GM12878 (cell line): Measurements from ENCODE around the gene NDUFA13. TPM values are rescaled to one million over a fixed set of nuclear protein-coding genes. Genes with fewer than 3 reads are reported as not detected.
A peak's percentile ranks its signal among the peaks of the same experiment; 100 is the strongest.

ENCODE experiments used
- BCL11A ChIP-seq: IDR thresholded peaks from 2 replicates; pipeline ENCODE4 v1.6.1; 2011; ENCODE audit warnings: low read depth, low read length
- JUNB ChIP-seq: IDR thresholded peaks from 2 replicates; pipeline ENCODE4 v1.6.1; 2016; ENCODE audit warnings: antibody characterized with exemption, mild to moderate bottlenecking
- MEF2A ChIP-seq: IDR thresholded peaks from 2 replicates; pipeline ENCODE4 v1.6.1; 2011; ENCODE audit warnings: low read depth, mild to moderate bottlenecking, low read length, moderate library complexity; ENCODE audit not compliant: insufficient read depth
- MEF2B ChIP-seq: fragments of 450-650 bp; IDR thresholded peaks from 2 replicates; pipeline ENCODE4 v1.6.1; 2018; ENCODE audit warnings: mild to moderate bottlenecking, moderate library complexity; ENCODE audit not compliant: partially characterized antibody, poor library complexity, severe bottlenecking
- MTA3 ChIP-seq: IDR thresholded peaks from 2 replicates; pipeline ENCODE4 v1.6.1; 2012; ENCODE audit warnings: low read length, inconsistent platforms, borderline replicate concordance
- MXI1 ChIP-seq: fragments of 150-350 bp; IDR thresholded peaks from 2 replicates; pipeline ENCODE4 v1.6.1; 2011; ENCODE audit warnings: low read depth, mild to moderate bottlenecking, inconsistent platforms, low read length, improper control_type of control experiment
- NBN ChIP-seq: fragments of 450-650 bp; IDR thresholded peaks from 2 replicates; pipeline ENCODE4 v1.6.1; 2016
- NFYA ChIP-seq: IDR thresholded peaks from 2 replicates; pipeline ENCODE4 v1.6.1; 2011; ENCODE audit warnings: low read depth, mild to moderate bottlenecking, low read length, improper control_type of control experiment, borderline replicate concordance
- NRF1 ChIP-seq: conservative IDR thresholded peaks from 2 replicates; pipeline ENCODE4 v1.6.1; 2011; ENCODE audit warnings: mild to moderate bottlenecking, low read depth, low read length, improper control_type of control experiment
- POU2F2 ChIP-seq: IDR thresholded peaks from 3 replicates; pipeline ENCODE4 v1.6.1; 2011; ENCODE audit warnings: low read depth, mild to moderate bottlenecking, low read length, borderline replicate concordance
- SP1 ChIP-seq: IDR thresholded peaks from one replicate; pipeline ENCODE4 v1.6.1; 2011; ENCODE audit warnings: low read depth, low read length
- SREBF2 ChIP-seq: IDR thresholded peaks from 2 replicates; pipeline ENCODE4 v1.6.1; 2012; ENCODE audit warnings: mild to moderate bottlenecking, low read length
- ZNF384 ChIP-seq: IDR thresholded peaks from 2 replicates; pipeline ENCODE4 v1.6.1; 2012; ENCODE audit warnings: low read depth, mild to moderate bottlenecking, low read length, improper control_type of control experiment, borderline replicate concordance
- polyA plus RNA-seq, 11 experiments: library from polyadenylated mRNA; depleted of rRNA in 4 of 11; unstranded in 6 of 11; stranded (reverse) in 5 of 11; fragments of >200 nt; fragmentation: Nextera tagmentation in 4 of 11; fragmentation: Illumina TruSeq in 1 of 11; extraction: Ambion mirVana in 4 of 11; extraction: Trizol in 1 of 11; gene quantifications; 1 replicate in 1 of 11; 2 replicates in 10 of 11; pipeline versions ENCODE4 v1.2.1 to v1.2.3, GENCODE V29; 2011 to 2016; ENCODE audit warnings: inconsistent platforms in 2 of 11, missing spikeins in 2 of 11, low read depth in 1 of 11
- total RNA-seq, 4 experiments: library from RNA; depleted of rRNA in 3 of 4; stranded (reverse); fragments of >200 nt in 3 of 4; fragmentation: Illumina TruSeq in 1 of 4; extraction: Trizol in 1 of 4; gene quantifications; 2 replicates each; pipeline versions ENCODE4 v1.2.1 to v1.2.3, GENCODE V29; 2013 to 2021
- TF ChIP-seq, protein P1 (sequence below): fragments of 450-650 bp; IDR thresholded peaks from 2 replicates; pipeline ENCODE4 v1.6.1; 2017; ENCODE audit warnings: mild to moderate bottlenecking, moderate library complexity
- TF ChIP-seq, protein P2 (sequence below): fragments of 450-650 bp; IDR thresholded peaks from 2 replicates; pipeline ENCODE4 v1.6.1; 2016; ENCODE audit warnings: mild to moderate bottlenecking, moderate library complexity, borderline replicate concordance
- TF ChIP-seq, protein P3 (sequence below): fragments of 450-650 bp; IDR thresholded peaks from 2 replicates; pipeline ENCODE4 v1.6.1; 2017; ENCODE audit warnings: low read depth, mild to moderate bottlenecking, moderate library complexity
- TF ChIP-seq, protein P4 (sequence below): fragments of 450-650 bp; IDR thresholded peaks from 2 replicates; pipeline ENCODE4 v1.6.1; 2017; ENCODE audit warnings: mild to moderate bottlenecking, low read depth, inconsistent platforms; ENCODE audit not compliant: poor library complexity, severe bottlenecking

The NDUFA13 gene
- total and polyA plus RNA-seq, 10 of the 15 experiments (the other 5 are each of a cell fraction or from before 2014, with no cell fraction given), result 224 to 586 (median 456) TPM

DNA sequence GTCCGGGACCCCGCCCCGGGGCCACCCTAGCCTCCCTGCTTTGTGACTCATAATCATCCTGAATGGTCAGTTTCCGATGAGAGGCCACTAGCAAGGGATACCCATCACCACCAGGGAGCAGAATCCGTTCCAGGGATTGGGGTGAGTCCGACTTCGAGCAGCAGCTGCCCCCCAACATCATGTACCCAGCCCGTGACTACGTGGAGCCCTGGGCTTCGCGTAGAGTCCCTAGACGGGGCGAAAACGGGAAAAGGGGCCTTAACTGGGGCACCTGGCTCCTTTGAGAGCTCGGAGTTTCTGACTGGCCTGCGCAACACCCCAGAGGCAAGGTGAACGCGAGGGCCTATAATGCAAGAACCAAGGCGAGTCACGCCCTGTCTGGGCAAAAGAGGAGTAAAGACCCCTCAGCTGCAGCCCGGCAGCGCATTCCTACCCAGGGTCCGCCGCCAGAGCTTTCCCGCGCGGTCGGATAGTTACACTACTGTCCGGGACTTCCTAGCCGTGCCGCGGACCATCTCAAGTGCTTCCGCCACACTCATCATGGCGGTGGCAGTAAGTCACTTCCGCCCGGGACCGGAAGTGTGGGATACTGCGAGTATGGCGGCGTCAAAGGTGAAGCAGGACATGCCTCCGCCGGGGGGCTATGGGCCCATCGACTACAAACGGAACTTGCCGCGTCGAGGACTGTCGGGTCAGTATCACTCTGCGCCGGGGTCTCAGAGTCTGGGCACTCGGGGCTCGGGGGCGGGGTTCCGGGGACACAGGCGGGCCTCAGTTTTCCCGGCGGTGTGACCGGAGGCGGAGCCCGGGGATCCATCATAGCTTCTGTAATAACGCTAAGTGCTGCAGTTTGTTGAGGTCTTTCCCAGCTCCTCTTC is at the start of gene NDUFA13 (continued):
- TF ChIP-seq, protein P1, sequence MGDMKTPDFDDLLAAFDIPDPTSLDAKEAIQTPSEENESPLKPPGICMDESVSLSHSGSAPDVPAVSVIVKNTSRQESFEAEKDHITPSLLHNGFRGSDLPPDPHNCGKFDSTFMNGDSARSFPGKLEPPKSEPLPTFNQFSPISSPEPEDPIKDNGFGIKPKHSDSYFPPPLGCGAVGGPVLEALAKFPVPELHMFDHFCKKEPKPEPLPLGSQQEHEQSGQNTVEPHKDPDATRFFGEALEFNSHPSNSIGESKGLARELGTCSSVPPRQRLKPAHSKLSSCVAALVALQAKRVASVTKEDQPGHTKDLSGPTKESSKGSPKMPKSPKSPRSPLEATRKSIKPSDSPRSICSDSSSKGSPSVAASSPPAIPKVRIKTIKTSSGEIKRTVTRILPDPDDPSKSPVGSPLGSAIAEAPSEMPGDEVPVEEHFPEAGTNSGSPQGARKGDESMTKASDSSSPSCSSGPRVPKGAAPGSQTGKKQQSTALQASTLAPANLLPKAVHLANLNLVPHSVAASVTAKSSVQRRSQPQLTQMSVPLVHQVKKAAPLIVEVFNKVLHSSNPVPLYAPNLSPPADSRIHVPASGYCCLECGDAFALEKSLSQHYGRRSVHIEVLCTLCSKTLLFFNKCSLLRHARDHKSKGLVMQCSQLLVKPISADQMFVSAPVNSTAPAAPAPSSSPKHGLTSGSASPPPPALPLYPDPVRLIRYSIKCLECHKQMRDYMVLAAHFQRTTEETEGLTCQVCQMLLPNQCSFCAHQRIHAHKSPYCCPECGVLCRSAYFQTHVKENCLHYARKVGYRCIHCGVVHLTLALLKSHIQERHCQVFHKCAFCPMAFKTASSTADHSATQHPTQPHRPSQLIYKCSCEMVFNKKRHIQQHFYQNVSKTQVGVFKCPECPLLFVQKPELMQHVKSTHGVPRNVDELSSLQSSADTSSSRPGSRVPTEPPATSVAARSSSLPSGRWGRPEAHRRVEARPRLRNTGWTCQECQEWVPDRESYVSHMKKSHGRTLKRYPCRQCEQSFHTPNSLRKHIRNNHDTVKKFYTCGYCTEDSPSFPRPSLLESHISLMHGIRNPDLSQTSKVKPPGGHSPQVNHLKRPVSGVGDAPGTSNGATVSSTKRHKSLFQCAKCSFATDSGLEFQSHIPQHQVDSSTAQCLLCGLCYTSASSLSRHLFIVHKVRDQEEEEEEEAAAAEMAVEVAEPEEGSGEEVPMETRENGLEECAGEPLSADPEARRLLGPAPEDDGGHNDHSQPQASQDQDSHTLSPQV, result peak; percentile 100
- TF ChIP-seq, protein P2, sequence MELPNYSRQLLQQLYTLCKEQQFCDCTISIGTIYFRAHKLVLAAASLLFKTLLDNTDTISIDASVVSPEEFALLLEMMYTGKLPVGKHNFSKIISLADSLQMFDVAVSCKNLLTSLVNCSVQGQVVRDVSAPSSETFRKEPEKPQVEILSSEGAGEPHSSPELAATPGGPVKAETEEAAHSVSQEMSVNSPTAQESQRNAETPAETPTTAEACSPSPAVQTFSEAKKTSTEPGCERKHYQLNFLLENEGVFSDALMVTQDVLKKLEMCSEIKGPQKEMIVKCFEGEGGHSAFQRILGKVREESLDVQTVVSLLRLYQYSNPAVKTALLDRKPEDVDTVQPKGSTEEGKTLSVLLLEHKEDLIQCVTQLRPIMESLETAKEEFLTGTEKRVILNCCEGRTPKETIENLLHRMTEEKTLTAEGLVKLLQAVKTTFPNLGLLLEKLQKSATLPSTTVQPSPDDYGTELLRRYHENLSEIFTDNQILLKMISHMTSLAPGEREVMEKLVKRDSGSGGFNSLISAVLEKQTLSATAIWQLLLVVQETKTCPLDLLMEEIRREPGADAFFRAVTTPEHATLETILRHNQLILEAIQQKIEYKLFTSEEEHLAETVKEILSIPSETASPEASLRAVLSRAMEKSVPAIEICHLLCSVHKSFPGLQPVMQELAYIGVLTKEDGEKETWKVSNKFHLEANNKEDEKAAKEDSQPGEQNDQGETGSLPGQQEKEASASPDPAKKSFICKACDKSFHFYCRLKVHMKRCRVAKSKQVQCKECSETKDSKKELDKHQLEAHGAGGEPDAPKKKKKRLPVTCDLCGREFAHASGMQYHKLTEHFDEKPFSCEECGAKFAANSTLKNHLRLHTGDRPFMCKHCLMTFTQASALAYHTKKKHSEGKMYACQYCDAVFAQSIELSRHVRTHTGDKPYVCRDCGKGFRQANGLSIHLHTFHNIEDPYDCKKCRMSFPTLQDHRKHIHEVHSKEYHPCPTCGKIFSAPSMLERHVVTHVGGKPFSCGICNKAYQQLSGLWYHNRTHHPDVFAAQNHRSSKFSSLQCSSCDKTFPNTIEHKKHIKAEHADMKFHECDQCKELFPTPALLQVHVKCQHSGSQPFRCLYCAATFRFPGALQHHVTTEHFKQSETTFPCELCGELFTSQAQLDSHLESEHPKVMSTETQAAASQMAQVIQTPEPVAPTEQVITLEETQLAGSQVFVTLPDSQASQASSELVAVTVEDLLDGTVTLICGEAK, result peak; percentile 96
- peak; percentile 59; the same call in 1 of the 3 replicates for TF ChIP-seq POU2F2
- TF ChIP-seq SP1, result peak; percentile 30
- TF ChIP-seq NBN, result 0 out of 2 replicates have a peak, but pooled peaks have one; percentile 56
- no peak for TF ChIP-seq ZNF384
- no peak for TF ChIP-seq JUNB
- TF ChIP-seq, protein P3, sequence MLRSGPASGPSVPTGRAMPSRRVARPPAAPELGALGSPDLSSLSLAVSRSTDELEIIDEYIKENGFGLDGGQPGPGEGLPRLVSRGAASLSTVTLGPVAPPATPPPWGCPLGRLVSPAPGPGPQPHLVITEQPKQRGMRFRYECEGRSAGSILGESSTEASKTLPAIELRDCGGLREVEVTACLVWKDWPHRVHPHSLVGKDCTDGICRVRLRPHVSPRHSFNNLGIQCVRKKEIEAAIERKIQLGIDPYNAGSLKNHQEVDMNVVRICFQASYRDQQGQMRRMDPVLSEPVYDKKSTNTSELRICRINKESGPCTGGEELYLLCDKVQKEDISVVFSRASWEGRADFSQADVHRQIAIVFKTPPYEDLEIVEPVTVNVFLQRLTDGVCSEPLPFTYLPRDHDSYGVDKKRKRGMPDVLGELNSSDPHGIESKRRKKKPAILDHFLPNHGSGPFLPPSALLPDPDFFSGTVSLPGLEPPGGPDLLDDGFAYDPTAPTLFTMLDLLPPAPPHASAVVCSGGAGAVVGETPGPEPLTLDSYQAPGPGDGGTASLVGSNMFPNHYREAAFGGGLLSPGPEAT, result peak; percentile 35; the same call in 1 of the 2 replicates
- TF ChIP-seq BCL11A, result no peak
- TF ChIP-seq SREBF2, result 0 out of 2 replicates have a peak, but pooled peaks have one; percentile 16
- TF ChIP-seq, protein P4, sequence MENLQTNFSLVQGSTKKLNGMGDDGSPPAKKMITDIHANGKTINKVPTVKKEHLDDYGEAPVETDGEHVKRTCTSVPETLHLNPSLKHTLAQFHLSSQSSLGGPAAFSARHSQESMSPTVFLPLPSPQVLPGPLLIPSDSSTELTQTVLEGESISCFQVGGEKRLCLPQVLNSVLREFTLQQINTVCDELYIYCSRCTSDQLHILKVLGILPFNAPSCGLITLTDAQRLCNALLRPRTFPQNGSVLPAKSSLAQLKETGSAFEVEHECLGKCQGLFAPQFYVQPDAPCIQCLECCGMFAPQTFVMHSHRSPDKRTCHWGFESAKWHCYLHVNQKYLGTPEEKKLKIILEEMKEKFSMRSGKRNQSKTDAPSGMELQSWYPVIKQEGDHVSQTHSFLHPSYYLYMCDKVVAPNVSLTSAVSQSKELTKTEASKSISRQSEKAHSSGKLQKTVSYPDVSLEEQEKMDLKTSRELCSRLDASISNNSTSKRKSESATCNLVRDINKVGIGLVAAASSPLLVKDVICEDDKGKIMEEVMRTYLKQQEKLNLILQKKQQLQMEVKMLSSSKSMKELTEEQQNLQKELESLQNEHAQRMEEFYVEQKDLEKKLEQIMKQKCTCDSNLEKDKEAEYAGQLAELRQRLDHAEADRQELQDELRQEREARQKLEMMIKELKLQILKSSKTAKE, result no peak
- TF ChIP-seq MEF2A, result no peak
- no peak for TF ChIP-seq NRF1
- TF ChIP-seq MEF2B, result peak; percentile 43
- TF ChIP-seq MXI1, result no peak
- no peak for TF ChIP-seq MTA3
- no peak for TF ChIP-seq NFYA
